Activated T-cell treated with anti-CD3 and anti-CD28 coated beads for 48 hours (primary cell): ENCODE measurements around the gene WBP4.

Experiments used
- DNase-seq: peaks from one replicate; pipeline ENCODE4 v3.0.0-alpha.2; 2020; ENCODE audit warnings: low read depth

WBP4 gene

GRCh38 chr13:41049480-41050440 is 11.5 kb upstream of the WBP4 start:
- no peak for DNase-seq

- no peak for DNase-seq
These were observed 8.9 kb upstream of the WBP4 start for GRCh38 chr13:41052441-41052840.

DNA sequence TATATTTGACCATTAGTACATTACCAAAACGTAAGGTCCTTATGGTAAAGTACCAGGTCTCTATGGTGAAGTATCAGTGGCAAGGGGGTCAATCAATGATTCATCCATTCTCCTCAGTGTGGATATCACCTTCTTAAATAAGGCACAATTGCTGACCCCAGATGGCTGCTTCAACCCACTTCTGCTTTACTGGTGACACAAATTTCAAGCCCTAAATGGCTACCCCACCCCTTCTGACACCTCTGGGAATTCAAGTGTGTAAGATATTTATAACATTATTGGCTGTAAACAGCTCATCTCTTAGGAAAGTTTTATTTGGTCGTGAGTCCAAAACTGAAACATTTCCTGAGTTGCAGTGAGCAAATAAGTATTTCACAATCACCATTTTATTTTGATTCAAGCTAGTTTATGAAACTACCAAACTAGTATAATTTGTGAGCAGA is 7.9 kb upstream of the WBP4 start:
- no peak for DNase-seq

DNA sequence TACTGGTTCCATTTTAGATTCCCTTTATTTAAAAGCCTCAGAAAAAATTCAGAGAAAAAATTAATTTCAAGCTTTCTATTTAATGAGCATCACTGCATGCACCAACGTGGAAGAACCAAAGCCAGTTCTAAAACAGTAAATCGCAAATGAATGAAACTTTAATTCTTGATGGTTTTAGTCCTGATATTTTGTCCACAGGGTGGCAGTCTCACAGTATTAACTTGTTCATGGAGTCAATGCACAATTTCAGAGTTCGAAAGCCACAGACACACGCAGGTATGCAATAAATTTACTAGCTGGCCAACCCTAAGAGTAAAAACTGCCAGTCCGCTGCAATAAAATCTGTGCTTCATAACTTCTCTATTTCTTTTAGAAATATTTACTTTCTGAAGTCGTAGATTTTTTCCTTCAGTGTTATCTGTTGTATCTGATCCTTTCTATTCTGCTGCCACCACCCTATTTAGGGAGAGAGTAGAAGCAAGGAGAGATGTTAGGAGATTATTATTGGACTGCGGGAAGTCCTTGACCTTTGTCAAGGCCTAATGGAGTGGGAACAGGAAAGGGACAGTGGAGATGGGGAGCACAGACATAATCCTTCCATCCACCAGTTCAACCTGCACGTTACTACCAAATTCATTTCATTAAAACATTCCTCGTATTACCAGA is 7.0 kb upstream of the WBP4 start:
- DNase-seq, result no peak

DNA sequence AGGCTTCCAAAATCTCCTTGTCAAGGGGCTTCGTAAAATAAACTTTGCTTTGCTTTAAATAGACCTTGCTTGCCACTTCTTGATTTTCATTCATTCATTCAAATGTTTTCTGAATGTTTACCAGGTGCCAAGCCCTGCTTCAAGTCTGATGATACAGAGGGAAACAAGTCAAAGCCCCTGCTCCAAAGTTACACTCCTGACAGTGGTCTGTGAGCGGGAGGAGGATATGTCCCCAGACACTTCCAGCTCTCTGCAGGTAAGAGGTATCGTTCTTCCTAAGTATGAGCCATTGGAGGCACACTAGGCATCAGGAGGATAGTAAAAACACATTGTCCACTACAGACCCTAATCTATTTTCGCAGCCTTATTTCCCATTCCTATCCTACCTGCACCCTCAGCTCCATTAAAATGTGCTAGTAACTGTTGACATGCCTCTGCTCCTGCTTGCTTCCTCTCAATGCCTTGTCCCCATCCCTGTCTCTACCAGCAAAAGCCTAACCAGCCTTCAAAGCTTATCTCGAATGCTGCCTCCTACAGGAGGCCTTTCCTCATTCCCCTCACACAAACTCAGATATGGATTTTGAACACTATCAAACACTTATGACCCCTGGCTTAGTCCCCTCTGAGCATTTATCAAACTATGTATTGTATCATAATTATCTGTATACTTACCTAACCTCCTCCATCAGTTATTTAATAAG is 6.2 kb upstream of the WBP4 start:
- DNase-seq, result no peak

- no peak for DNase-seq
These were observed 5.1 kb upstream of the WBP4 start for GRCh38 chr13:41056194-41056593.

GRCh38 chr13:41056826-41057711 is 4.2 kb upstream of the WBP4 start:
- no peak for DNase-seq

DNA sequence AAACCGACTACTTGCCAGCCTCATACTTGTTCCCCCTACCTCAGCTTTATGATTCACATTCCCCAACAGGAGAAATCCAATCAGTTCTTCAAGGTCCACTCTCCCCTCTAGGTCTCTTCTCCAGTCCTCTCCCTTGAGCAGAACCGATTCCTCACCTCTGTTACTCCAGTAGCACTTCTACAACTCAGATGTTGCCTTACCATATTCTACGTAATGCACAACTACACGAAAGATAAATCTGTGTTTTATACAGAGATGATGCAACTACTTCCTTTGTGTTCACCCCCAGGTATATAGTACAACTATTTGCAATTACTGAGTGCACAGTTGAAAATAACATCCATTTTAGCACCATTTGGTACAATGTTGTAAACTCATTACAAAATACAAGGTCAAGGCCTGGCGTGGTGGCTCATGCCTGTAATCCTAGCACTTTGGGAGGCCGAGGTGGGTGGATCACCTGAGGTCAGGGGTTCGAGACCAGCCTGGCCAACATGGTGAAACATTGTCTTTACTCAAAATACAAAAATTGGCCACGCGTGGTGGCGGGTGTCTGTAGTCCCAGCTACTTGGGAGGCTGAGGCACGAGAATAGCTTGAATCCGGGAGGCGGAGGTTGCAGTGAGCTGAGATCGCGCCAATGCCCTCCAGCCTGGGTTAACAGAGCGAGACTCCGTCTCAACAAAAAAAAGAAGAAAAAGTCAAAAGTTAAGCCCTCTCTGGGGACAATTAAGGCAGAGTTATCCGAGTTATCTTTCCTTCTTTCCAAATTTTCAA is 2.8 kb upstream of the WBP4 start:
- DNase-seq, result no peak

- DNase-seq, result no peak
These were observed 1.7 kb upstream of the WBP4 start for GRCh38 chr13:41059456-41060081.

DNA sequence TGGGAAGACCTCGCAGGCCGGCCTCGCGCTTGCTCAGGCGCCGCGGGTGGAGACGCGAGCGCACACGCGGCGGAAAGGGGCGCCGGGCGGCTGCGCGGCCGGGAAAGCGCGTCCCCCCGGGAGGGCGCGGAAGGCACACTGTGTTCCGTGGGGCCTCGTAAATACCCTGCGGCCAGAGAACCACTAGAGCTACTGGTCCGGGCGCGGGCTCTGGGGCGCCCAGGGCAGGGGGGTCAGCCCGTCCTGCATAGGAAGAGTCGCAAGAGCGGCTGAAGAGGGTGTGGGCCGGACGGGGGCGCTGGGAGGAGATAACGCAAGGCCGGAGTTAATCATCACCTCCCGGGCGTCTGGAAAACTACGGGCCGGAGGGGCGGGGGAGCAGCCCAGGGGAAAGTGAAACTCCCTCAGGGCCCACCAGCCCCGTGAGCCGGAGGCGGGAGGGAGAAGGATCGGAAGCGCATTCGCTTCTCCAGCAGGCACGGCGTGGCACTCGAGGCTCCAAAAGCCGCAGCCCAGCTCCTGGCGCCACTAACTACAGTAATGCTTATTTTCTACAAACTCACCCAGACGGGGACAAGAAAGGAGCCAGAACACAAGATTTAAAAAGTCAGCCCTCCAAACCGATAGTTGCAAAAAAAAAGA is 1.1 kb upstream of the WBP4 start:
- DNase-seq, result peak; percentile 79

- DNase-seq, result peak; percentile 85
These were observed 610 bp upstream of the WBP4 start for GRCh38 chr13:41060724-41061074.

GRCh38 chr13:41061914-41062837 is 867 bp downstream of the WBP4 start:
- no peak for DNase-seq

DNA sequence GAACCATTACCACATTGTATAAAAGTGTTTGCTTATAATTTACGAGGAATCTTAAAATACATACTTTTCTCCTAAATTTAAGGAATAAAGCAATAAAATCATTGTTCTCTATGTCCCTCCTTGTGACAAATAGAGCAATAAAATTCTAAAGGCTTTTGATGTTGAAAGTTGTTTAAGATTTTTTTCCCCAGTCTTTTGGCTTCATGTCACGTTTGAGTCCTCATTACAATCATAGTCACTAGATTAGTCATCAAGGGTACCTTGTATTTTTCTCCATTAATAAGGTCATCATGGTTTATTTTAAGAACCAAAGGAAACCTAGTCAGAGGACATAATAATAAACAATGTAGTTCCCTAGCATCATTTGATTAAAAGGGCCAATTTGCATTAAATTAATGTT is 3.2 kb downstream of the WBP4 start:
- no peak for DNase-seq

GRCh38 chr13:41065078-41065477 is 3.8 kb downstream of the WBP4 start:
- no peak for DNase-seq

DNA sequence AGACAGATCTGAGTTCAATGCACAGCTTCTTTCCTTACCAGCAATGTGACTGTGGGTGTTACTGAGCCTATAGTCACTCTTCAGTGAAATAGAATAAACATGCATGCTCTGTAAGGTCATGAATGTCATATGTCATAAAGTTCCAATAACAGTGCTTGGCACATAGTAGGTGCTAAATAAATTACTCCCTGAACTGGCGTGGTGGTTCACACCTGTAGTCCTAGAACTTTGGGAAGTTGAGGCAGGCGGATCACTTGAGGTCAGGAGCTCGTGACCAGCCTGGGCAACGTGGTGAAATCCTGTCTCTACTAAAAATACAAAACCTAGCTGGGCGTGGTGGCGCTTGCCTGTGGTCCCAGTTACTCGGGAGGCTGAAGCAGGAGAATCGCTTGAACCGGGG is 13.2 kb downstream of the WBP4 start:
- no peak for DNase-seq

DNA sequence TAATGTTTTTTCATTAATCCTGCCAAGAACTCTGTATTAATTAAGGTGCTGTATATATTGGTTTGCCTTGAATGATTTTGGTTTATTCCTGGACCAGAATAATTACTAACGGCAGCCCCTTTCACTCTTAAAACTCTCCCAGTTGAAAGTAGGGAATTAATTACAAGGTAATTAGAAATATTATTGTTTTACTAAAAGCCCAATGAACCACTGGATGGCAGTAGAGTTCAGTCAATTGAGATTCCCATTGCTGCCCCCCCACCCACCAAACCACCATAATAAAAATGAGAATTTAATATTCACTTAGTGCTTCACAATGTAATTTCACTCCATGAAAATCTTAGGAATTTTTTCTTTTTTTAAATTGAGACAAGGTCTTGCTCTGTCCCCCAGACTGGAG is 13.7 kb downstream of the WBP4 start:
- DNase-seq, result no peak

- no peak for DNase-seq
These were observed 14.2 kb downstream of the WBP4 start for GRCh38 chr13:41075485-41075884.

GRCh38 chr13:41077475-41077874 is 16.2 kb downstream of the WBP4 start:
- DNase-seq, result no peak

- no peak for DNase-seq
These were observed 18.4 kb downstream of the WBP4 start for GRCh38 chr13:41079725-41080124.
